ENCODE measurements around the gene G3BP2. TPM values are rescaled to one million over a fixed set of nuclear protein-coding genes. Genes with fewer than 3 reads are reported as not detected.
"Not testable (repeated sequence)": the region's sequence is repeated elsewhere in the genome, so short reads cannot be mapped to it uniquely, and the experiment has no call there.

G3BP2 gene
- total RNA-seq, 4 donors from 2014 or later: 123 to 226 (median 132) TPM

DNA sequence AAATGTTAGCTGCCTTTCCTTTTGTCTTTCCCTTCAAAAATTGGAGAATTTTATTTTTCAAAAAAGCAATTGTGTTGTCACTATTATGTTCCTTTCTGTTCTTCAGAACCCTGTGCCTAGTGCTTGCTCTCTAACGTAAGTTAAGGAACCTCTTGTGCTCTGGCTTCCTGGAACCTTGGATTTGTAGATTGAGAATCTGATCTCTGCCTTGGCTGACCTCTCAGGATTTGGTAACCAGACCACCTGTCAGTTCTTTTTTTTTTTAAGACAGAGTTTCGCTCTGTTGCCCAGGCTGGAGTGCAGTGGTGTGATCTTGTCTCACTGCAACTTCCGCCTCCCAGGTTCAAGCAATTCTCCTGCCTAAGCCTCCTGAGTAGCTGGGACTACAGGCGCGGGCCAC, 18.9 kb upstream of the G3BP2 start:
- ATAC-seq (peak; percentile 86 to 95), DNase-seq (peak; percentile 61 to 74)
- Histone ChIP-seq H3K4me1 (peaks cover 28 to 44% of the 10 kb centered on the region in 2 donors), H3K27ac (peak overlapping the region; percentile 84 to 91 (median 88))
- H3K36me3 ChIP-seq; H3K27me3 ChIP-seq; H3K9me3 ChIP-seq; H3K4me3 ChIP-seq; in situ Hi-C loops (cut with MboI; ENCODE audit: low sequenced_read_pairs in 4 of 4); intact Hi-C loops (cut with DNase I; ENCODE audit: low total_unique reads): not testable (repeated sequence)
- TF ChIP-seq POLR2A (IDR thresholded peaks at IDR 0.05): peak; percentile 48 to 54

DNA sequence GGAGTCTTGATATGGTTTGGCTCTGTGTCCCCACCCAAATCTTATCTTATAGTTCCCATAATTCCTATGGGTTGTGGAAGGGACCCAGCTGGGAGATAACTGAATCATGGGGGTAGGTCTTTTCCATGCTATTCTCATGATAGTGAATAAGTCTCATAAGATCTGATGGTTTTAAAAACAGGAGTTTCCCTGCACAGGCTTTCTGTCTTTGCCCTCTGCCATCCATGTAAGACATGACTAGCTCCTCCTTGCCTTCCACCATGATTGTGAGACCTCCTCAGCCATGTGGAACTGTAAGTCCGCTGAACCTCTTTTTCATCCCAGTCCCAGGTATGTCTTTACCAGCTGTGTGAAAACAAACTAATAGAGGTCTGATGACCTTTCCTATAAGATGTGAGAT, 13.9 kb upstream of the G3BP2 start:
- H3K4me3 ChIP-seq; H3K27me3 ChIP-seq; ATAC-seq; H3K9me3 ChIP-seq; H3K36me3 ChIP-seq; intact Hi-C loops (cut with DNase I; ENCODE audit: low total_unique reads); DNase-seq: not testable (repeated sequence)
- Histone ChIP-seq H3K27ac (peak overlapping the region; percentile 84 to 91 (median 88)), H3K4me1 (peaks cover 37 to 43% of the 10 kb centered on the region in 2 donors)
- in situ Hi-C loops (cut with MboI; ENCODE audit: low sequenced_read_pairs in 4 of 4): loop anchor here in 1 of 4 donors (5.0 kb wide), 1 partner anchor 35 kb away; the partner anchor contains the start of gene USO1

DNA sequence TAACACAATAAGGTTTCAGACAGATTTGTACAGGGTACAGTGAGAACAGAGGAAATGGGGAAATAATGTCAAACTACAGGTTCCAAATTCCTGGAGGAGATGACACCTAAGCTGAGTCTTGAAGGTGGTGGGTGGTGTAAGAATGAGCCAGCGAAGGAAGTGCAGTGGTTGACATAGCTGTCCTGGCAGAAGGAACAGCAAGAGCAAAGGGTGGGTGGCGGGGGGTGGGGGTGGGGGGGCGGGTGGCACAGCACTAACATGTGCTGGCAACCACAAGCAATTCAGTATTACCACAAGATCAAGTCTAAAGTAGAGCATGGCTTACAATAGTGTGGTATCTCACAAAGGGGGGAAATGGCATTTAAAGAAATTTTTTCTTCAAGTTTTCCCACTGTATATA, 13.1 kb upstream of the G3BP2 start:
- Histone ChIP-seq H3K27me3 (no peaks in the 10 kb centered on the region), H3K36me3 (no peaks in the 10 kb centered on the region), H3K9me3 (no peaks in the 10 kb centered on the region), H3K4me3 (no peak overlapping the region), H3K4me1 (peaks cover 30 to 38% of the 10 kb centered on the region in 2 donors), H3K27ac (peak overlapping the region; percentile 84 to 91 (median 88))
- TF ChIP-seq POLR2A (IDR thresholded peaks at IDR 0.05): no peak
- TF ChIP-seq, protein P1, sequence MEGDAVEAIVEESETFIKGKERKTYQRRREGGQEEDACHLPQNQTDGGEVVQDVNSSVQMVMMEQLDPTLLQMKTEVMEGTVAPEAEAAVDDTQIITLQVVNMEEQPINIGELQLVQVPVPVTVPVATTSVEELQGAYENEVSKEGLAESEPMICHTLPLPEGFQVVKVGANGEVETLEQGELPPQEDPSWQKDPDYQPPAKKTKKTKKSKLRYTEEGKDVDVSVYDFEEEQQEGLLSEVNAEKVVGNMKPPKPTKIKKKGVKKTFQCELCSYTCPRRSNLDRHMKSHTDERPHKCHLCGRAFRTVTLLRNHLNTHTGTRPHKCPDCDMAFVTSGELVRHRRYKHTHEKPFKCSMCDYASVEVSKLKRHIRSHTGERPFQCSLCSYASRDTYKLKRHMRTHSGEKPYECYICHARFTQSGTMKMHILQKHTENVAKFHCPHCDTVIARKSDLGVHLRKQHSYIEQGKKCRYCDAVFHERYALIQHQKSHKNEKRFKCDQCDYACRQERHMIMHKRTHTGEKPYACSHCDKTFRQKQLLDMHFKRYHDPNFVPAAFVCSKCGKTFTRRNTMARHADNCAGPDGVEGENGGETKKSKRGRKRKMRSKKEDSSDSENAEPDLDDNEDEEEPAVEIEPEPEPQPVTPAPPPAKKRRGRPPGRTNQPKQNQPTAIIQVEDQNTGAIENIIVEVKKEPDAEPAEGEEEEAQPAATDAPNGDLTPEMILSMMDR (IDR thresholded peaks at IDR 0.05 in 4 of 5, conservative IDR thresholded peaks at IDR 0.05 in 1 of 5): no peak
- ATAC-seq: peak in 1 of 2 donors; percentile 22
- intact Hi-C loops (cut with DNase I; ENCODE audit: low total_unique reads): no loop called here
- in situ Hi-C loops (cut with MboI; ENCODE audit: low sequenced_read_pairs in 4 of 4): loop anchor here in 1 of 4 donors (5.0 kb wide), 1 partner anchor 36 kb away; the partner anchor contains the start of gene USO1
- no peak for DNase-seq

DNA sequence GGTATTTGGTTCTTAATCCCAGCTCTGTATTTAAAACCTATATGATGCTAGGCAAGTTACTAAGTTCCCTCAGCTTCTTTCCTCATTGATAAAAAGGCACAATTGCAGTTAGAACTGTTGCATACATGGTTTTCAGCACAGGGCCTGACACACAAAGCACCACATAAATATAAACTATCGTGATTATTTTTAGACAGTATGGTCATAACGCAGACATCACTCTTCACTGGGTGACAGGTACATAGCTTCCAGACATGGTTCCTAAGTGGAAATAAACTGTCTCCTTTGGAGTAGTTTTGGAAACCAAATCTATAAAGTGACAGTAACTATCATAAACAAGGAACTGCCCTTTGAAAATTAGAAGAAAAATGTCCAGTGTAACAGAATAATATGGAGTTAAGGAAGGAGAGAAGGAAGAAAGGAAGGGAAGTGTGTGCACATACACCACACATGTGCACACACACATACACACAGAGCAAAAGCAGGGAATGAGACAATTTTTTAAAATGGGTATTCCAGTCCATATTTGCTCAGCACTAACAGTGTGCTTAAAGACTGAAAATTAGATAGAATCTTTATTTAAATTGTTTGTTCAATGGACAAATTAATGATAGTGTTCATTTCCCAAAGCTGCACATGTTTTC, 12.5 kb upstream of the G3BP2 start:
- H3K36me3 ChIP-seq: no peaks in the 10 kb centered on the region
- no peak overlapping the region for H3K4me3 ChIP-seq
- in situ Hi-C loops (cut with MboI; ENCODE audit: low sequenced_read_pairs in 4 of 4) (loop anchor here in 1 of 4 donors (5.0 kb wide), 1 partner anchor 37 kb away; the partner anchor contains the start of gene USO1), intact Hi-C loops (cut with DNase I; ENCODE audit: low total_unique reads) (no loop called here)
- peaks cover 25 to 38% of the 10 kb centered on the region in 2 donors for H3K4me1 ChIP-seq
- TF ChIP-seq, protein P1 (IDR thresholded peaks at IDR 0.05 in 4 of 5, conservative IDR thresholded peaks at IDR 0.05 in 1 of 5): no peak
- no peak for TF ChIP-seq POLR2A (IDR thresholded peaks at IDR 0.05)
- ATAC-seq (peak; percentile 97 to 98), DNase-seq (no peak)
- H3K9me3 ChIP-seq: no peaks in the 10 kb centered on the region
- peak overlapping the region; percentile 84 to 91 (median 88) for H3K27ac ChIP-seq
- no peaks in the 10 kb centered on the region for H3K27me3 ChIP-seq

DNA sequence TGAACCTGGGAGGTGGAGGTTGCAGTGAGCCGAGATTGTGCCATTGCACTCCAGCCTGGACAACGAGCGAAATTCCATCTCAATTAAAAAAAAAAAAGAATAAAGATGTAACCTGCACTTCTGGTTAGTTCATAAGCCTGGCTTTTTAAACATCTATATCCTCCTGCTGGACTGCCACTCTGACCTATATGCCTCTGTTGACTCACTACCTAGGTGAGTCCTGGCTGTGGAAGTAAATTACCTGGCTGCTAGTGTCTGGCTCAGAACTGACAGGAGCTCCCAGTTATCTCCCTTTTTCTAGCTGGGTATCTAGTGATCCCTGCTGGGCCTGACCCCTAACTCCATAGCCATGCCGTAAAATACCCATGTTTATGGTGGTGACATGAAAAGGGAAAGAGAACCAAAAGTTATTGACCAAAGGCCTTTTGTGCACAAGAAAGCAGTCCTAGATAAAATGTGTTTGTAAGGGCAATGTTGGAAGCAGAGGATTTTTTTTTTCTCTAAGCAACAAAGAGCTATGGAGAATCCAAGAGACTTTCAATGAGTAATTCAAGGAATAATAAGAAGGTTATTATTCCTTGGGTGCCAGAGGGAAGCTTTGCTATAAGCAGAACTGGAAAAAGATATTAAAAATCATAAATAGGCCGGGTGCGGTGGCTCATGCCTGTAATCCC, 10.4 kb upstream of the G3BP2 start:
- intact Hi-C loops (cut with DNase I; ENCODE audit: low total_unique reads) (no loop called here), in situ Hi-C loops (cut with MboI; ENCODE audit: low sequenced_read_pairs in 4 of 4) (no loop called here)
- no peaks in the 10 kb centered on the region for H3K27me3 ChIP-seq
- H3K4me3 ChIP-seq: no peak overlapping the region
- H3K27ac ChIP-seq: peak overlapping the region; percentile 80 to 91 (median 87)
- no peak for DNase-seq
- H3K4me1 ChIP-seq: peaks cover 35 to 46% of the 10 kb centered on the region in 2 donors
- ATAC-seq: no peak
- H3K36me3 ChIP-seq: no peaks in the 10 kb centered on the region
- no peaks in the 10 kb centered on the region for H3K9me3 ChIP-seq
- no peak for TF ChIP-seq POLR2A (IDR thresholded peaks at IDR 0.05)
- TF ChIP-seq, protein P1 (IDR thresholded peaks at IDR 0.05 in 4 of 5, conservative IDR thresholded peaks at IDR 0.05 in 1 of 5): no peak

All from gastrocnemius medialis (tissue), 4 donors.